Measurements from ENCODE around the gene ABCA7.

The ABCA7 gene

GRCh38 chr19:1106841-1107660 is 67.1 kb downstream of the ABCA7 start:
- TF ChIP-seq CTCF (IDR thresholded peaks at IDR 0.05; ENCODE audit: low read depth, low read length): no peak
- peak; percentile 37 for DNase-seq (ENCODE audit: low read depth)
- H3K4me3 ChIP-seq (ENCODE audit: low read depth, low read length): no peak overlapping the region

- no peak overlapping the region for H3K4me3 ChIP-seq (ENCODE audit: low read depth, low read length)
- no peak for TF ChIP-seq POLR2A (IDR thresholded peaks at IDR 0.05; ENCODE audit: extremely low read depth, insufficient read length)
- TF ChIP-seq MYC (IDR thresholded peaks at IDR 0.05; ENCODE audit: low read depth, low read length): no peak
- no peak for TF ChIP-seq CTCF (IDR thresholded peaks at IDR 0.05; ENCODE audit: low read depth, low read length)
- TF ChIP-seq MAX (IDR thresholded peaks at IDR 0.05; ENCODE audit: low read depth, low read length): no peak
- no peak for DNase-seq (ENCODE audit: low read depth)
These were observed 67.9 kb downstream of the ABCA7 start for GRCh38 chr19:1107661-1108261.

- TF ChIP-seq MYC (IDR thresholded peaks at IDR 0.05; ENCODE audit: low read depth, low read length): no peak
- TF ChIP-seq POLR2A (IDR thresholded peaks at IDR 0.05; ENCODE audit: extremely low read depth, insufficient read length): no peak
- TF ChIP-seq CTCF (IDR thresholded peaks at IDR 0.05; ENCODE audit: low read depth, low read length): no peak
- TF ChIP-seq MAX (IDR thresholded peaks at IDR 0.05; ENCODE audit: low read depth, low read length): no peak
- H3K4me3 ChIP-seq (ENCODE audit: low read depth, low read length): no peak overlapping the region
- no peak for DNase-seq (ENCODE audit: low read depth)
These were observed 68.6 kb downstream of the ABCA7 start for GRCh38 chr19:1108291-1109031.

GRCh38 chr19:1109032-1109551 is 69.2 kb downstream of the ABCA7 start:
- TF ChIP-seq MAX (IDR thresholded peaks at IDR 0.05; ENCODE audit: low read depth, low read length) (no peak), CTCF (IDR thresholded peaks at IDR 0.05; ENCODE audit: low read depth, low read length) (no peak), POLR2A (IDR thresholded peaks at IDR 0.05; ENCODE audit: extremely low read depth, insufficient read length) (no peak), MYC (IDR thresholded peaks at IDR 0.05; ENCODE audit: low read depth, low read length) (no peak)
- DNase-seq (ENCODE audit: low read depth): no peak
- no peak overlapping the region for H3K4me3 ChIP-seq (ENCODE audit: low read depth, low read length)

GRCh38 chr19:1109697-1110671 is 70.1 kb downstream of the ABCA7 start:
- DNase-seq (ENCODE audit: low read depth): no peak
- TF ChIP-seq MAX (IDR thresholded peaks at IDR 0.05; ENCODE audit: low read depth, low read length): no peak
- no peak for TF ChIP-seq POLR2A (IDR thresholded peaks at IDR 0.05; ENCODE audit: extremely low read depth, insufficient read length)
- TF ChIP-seq MYC (IDR thresholded peaks at IDR 0.05; ENCODE audit: low read depth, low read length): no peak
- no peak for TF ChIP-seq CTCF (IDR thresholded peaks at IDR 0.05; ENCODE audit: low read depth, low read length)
- no peak overlapping the region for H3K4me3 ChIP-seq (ENCODE audit: low read depth, low read length)

Measured in NB4 (cell line).